Stomach (tissue), 4 donors: ENCODE data around the gene B4GALT5.

Source experiments
- CTCF ChIP-seq, 7 experiments: fragments of 450-650 bp in 4 of 7; fragments of 200-600 bp in 3 of 7; sonication (generic) in 3 of 7; IDR thresholded peaks; one replicate each; pipeline ENCODE4 v1.5.1; 2016 to 2019; ENCODE audit warnings: antibody characterized with exemption in 7 of 7, control low read depth in 2 of 7, mild to moderate bottlenecking in 1 of 7
- EP300 ChIP-seq: sonication (generic); formaldehyde crosslinking; IDR thresholded peaks from one replicate; pipeline ENCODE4 v1.6.1; 2017; ENCODE audit warnings: antibody characterized with exemption
- POLR2A ChIP-seq, 4 donors: fragments of 450-650 bp; IDR thresholded peaks; one replicate each; pipeline ENCODE4 v1.6.1; 2016; ENCODE audit warnings: antibody characterized with exemption in 4 of 4, control low read depth in 2 of 4, mild to moderate bottlenecking in 1 of 4, moderate library complexity in 1 of 4
- POLR2AphosphoS5 ChIP-seq, 3 donors: sonication (generic); formaldehyde crosslinking; IDR thresholded peaks; one replicate each; pipeline ENCODE4 v1.6.1; 2016; ENCODE audit warnings: antibody characterized with exemption in 3 of 3

- TF ChIP-seq CTCF (IDR thresholded peaks at IDR 0.05), result no peak
- TF ChIP-seq EP300, result no peak
- no peak for TF ChIP-seq POLR2A (IDR thresholded peaks at IDR 0.05)
- TF ChIP-seq POLR2AphosphoS5 (IDR thresholded peaks at IDR 0.05), result no peak
These were observed 130.4 kb downstream of the B4GALT5 start for GRCh38 chr20:49583343-49583668.
